Vagina (tissue), 2 donors: ENCODE results near the gene PAMR1.

Experiments used
- POLR2A ChIP-seq, 2 donors: fragments of 450-650 bp; IDR thresholded peaks; one replicate each; pipeline ENCODE4 v1.6.1; 2017; ENCODE audit warnings: antibody characterized with exemption in 2 of 2, mild to moderate bottlenecking in 2 of 2, moderate library complexity in 2 of 2
- TF ChIP-seq, protein P1 (sequence below), 3 experiments: fragments of 450-650 bp in 2 of 3; fragments of 200-600 bp in 1 of 3; sonication (generic) in 1 of 3; IDR thresholded peaks; one replicate each; pipeline ENCODE4 v1.5.1; 2017 to 2019; ENCODE audit warnings: antibody characterized with exemption in 3 of 3, mild to moderate bottlenecking in 2 of 3, moderate library complexity in 2 of 3

DNA sequence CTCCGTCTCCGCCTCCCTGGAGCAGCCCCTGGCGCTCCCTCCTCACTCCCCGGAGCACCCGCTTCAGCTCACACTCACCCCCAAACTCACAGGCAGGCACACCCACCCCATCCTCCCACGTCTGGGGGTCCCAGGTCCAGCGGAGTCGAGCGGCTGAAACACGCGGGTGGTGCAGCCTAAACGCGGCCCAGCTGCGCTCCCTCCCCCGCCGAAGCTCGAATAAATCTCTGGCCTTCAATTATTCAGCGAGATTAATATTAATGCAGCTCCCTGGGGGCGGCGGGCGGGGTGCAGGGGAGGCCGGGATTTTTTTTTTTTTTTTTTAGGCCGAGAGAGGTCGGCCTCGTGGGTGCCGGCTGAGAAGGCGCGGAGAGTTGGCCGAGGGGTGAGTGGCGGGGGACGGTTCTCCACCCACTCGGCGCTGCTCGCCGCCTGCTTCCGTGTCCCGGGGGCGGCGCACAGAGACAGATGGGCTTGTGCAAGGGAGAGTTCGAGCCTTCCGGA is 105.5 kb downstream of the PAMR1 start:
- TF ChIP-seq, protein P1, sequence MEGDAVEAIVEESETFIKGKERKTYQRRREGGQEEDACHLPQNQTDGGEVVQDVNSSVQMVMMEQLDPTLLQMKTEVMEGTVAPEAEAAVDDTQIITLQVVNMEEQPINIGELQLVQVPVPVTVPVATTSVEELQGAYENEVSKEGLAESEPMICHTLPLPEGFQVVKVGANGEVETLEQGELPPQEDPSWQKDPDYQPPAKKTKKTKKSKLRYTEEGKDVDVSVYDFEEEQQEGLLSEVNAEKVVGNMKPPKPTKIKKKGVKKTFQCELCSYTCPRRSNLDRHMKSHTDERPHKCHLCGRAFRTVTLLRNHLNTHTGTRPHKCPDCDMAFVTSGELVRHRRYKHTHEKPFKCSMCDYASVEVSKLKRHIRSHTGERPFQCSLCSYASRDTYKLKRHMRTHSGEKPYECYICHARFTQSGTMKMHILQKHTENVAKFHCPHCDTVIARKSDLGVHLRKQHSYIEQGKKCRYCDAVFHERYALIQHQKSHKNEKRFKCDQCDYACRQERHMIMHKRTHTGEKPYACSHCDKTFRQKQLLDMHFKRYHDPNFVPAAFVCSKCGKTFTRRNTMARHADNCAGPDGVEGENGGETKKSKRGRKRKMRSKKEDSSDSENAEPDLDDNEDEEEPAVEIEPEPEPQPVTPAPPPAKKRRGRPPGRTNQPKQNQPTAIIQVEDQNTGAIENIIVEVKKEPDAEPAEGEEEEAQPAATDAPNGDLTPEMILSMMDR (IDR thresholded peaks at IDR 0.05) = no peak
- TF ChIP-seq POLR2A (IDR thresholded peaks at IDR 0.05) = no peak
